ENCODE data around the gene FREM1. TPM values are rescaled to one million over a fixed set of nuclear protein-coding genes. Genes with fewer than 3 reads are reported as not detected.

FREM1 gene
- polyA plus RNA-seq, 1 donor from 2014 or later, result 2.3 TPM

- H3F3A ChIP-seq (ENCODE audit: insufficient read depth, low read length, poor library complexity, severe bottlenecking), result no peaks in the 10 kb centered on the region
- no peaks in the 10 kb centered on the region for H3K36me3 ChIP-seq (ENCODE audit: insufficient read depth, low read length)
- no peaks in the 10 kb centered on the region for H3K27me3 ChIP-seq (ENCODE audit: insufficient read depth, low read depth, low read length)
- H3K9me2 ChIP-seq (ENCODE audit: insufficient read depth, low read length), result no peaks in the 10 kb centered on the region
- H3K4me2 ChIP-seq (ENCODE audit: low read length), result no peak overlapping the region
- no peak overlapping the region for H3K9ac ChIP-seq (ENCODE audit: low read length)
- no peak overlapping the region for H3K27ac ChIP-seq (ENCODE audit: low read length)
- no peak overlapping the region for H3K4me3 ChIP-seq (ENCODE audit: low read length)
- H3K79me2 ChIP-seq (replicated peaks; ENCODE audit: insufficient read depth, low read length), result no peaks in the 10 kb centered on the region
- H4K20me1 ChIP-seq (ENCODE audit: insufficient read depth), result no peaks in the 10 kb centered on the region
- H2AFZ ChIP-seq (ENCODE audit: low read depth, low read length), result no peak overlapping the region
- TF ChIP-seq RAD21 (conservative IDR thresholded peaks at IDR 0.05) (no peak), EP300 (conservative IDR thresholded peaks at IDR 0.05; ENCODE audit: poor library complexity, severe bottlenecking) (no peak), POLR2AphosphoS5 (IDR thresholded peaks at IDR 0.05) (no peak), TAF1 (IDR thresholded peaks at IDR 0.05; ENCODE audit: low read depth) (no peak), REST (IDR thresholded peaks at IDR 0.05; ENCODE audit: borderline replicate concordance) (no peak), MXI1 (conservative IDR thresholded peaks at IDR 0.05; ENCODE audit: poor library complexity, severe bottlenecking) (no peak), EZH2 (IDR thresholded peaks at IDR 0.05; ENCODE audit: borderline replicate concordance, insufficient read depth, low read length, poor library complexity, severe bottlenecking) (no peak), CTCF (IDR thresholded peaks at IDR 0.05; ENCODE audit: poor library complexity, severe bottlenecking) (no peak), SMC3 (conservative IDR thresholded peaks at IDR 0.05; ENCODE audit: poor library complexity) (no peak)
- H3K9me3 ChIP-seq (ENCODE audit: low read length), result no peaks in the 10 kb centered on the region
Measured at GRCh38 chr9:14869671-14870070, 40.6 kb downstream of the FREM1 start.

GRCh38 chr9:14868772-14869583, 41.2 kb downstream of the FREM1 start:
- no peaks in the 10 kb centered on the region for H3K27me3 ChIP-seq (ENCODE audit: insufficient read depth, low read depth, low read length)
- H3K4me3 ChIP-seq (ENCODE audit: low read length), result no peak overlapping the region
- no peaks in the 10 kb centered on the region for H3K9me2 ChIP-seq (ENCODE audit: insufficient read depth, low read length)
- no peak overlapping the region for H3K4me2 ChIP-seq (ENCODE audit: low read length)
- H3K27ac ChIP-seq (ENCODE audit: low read length), result no peak overlapping the region
- H3K79me2 ChIP-seq (replicated peaks; ENCODE audit: insufficient read depth, low read length), result no peaks in the 10 kb centered on the region
- no peak overlapping the region for H3K9ac ChIP-seq (ENCODE audit: low read length)
- no peaks in the 10 kb centered on the region for H3K36me3 ChIP-seq (ENCODE audit: insufficient read depth, low read length)
- no peaks in the 10 kb centered on the region for H4K20me1 ChIP-seq (ENCODE audit: insufficient read depth)
- no peak overlapping the region for H2AFZ ChIP-seq (ENCODE audit: low read depth, low read length)
- no peak for TF ChIP-seq TAF1 (IDR thresholded peaks at IDR 0.05; ENCODE audit: low read depth)
- no peaks in the 10 kb centered on the region for H3K9me3 ChIP-seq (ENCODE audit: low read length)
- H3F3A ChIP-seq (ENCODE audit: insufficient read depth, low read length, poor library complexity, severe bottlenecking), result no peaks in the 10 kb centered on the region

All from neural cell (in vitro differentiated cells).